ENCODE measurements around the gene RNF213. TPM values are rescaled to one million over a fixed set of nuclear protein-coding genes. Genes with fewer than 3 reads are reported as not detected.

Gene RNF213
- total and polyA plus RNA-seq, 4 donors = 67.0 to 198 (median 106) TPM

DNA sequence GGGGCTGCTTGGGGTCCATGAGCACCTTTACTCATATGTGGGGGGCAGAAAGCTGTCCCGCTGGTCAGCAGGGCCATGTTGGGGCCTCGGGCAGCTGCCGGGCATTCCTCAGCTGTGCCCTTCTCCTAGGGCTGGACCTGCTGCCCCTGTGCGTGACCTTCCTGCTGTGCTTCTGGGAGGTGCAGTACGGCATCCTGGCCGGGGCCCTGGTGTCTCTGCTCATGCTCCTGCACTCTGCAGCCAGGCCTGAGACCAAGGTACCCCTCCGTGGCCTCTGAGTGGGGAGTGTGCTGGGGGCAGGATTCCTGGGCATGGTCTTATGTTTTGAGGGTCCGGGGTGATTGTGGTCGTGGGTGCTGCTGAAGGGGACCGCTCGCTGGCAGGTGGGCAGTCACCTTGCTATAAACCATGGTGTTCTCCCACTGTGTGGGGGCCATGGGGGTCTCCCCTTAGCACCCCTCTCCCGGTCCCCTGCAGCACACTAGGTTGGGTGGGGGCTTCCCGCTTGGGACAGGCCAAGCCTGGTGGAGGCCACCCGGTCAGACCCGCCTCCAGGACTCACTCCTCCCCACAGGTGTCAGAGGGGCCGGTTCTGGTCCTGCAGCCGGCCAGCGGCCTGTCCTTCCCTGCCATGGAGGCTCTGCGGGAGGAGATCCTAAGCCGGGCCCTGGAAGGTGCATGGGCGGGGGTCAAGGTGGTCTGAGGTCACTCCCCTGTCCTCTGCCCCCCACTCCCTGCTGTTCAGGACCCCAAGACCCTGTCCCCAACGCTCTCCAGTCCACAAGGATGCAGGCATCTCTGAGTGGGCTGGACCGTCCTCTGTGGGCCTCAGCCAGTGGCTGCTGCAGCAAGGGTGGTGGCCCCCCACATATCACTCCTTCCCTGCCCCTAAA, 12.4 kb upstream of the RNF213 start:
- no peak overlapping the region for H3K27ac ChIP-seq (ENCODE audit: low read depth in 1 of 2, low read length in 1 of 2)
- H3K36me3 ChIP-seq (ENCODE audit: control insufficient read depth in 4 of 4, insufficient read depth in 4 of 4, low read length in 4 of 4) = peaks cover 2 to 39% (median 20%) of the 10 kb centered on the region in 4 donors
- H3K4me1 ChIP-seq (ENCODE audit: control insufficient read depth in 5 of 5, insufficient read depth in 5 of 5, low read length in 5 of 5) = no peaks in the 10 kb centered on the region
- ATAC-seq (ENCODE audit: insufficient read depth, low FRiP score) (no peak), DNase-seq (no peak)
- H3K4me3 ChIP-seq = no peak overlapping the region
- 94 to 95% methylated on average over 22 to 23 of the region's 23 CpGs for WGBS, 2 donors
- no peak for TF ChIP-seq CTCF (IDR thresholded peaks at IDR 0.05; ENCODE audit: control extremely low read depth, extremely low read depth)
- H3K27me3 ChIP-seq (ENCODE audit: control insufficient read depth in 3 of 3, insufficient read depth in 3 of 3, low read length in 2 of 3) = no peaks in the 10 kb centered on the region
- no peaks in the 10 kb centered on the region for H3K9me3 ChIP-seq (ENCODE audit: control insufficient read depth in 4 of 4, insufficient read depth in 3 of 4, low read length in 3 of 4)
- no peak overlapping the region for H3K9ac ChIP-seq (ENCODE audit: insufficient read depth in 1 of 2, low read length in 2 of 2)

DNA sequence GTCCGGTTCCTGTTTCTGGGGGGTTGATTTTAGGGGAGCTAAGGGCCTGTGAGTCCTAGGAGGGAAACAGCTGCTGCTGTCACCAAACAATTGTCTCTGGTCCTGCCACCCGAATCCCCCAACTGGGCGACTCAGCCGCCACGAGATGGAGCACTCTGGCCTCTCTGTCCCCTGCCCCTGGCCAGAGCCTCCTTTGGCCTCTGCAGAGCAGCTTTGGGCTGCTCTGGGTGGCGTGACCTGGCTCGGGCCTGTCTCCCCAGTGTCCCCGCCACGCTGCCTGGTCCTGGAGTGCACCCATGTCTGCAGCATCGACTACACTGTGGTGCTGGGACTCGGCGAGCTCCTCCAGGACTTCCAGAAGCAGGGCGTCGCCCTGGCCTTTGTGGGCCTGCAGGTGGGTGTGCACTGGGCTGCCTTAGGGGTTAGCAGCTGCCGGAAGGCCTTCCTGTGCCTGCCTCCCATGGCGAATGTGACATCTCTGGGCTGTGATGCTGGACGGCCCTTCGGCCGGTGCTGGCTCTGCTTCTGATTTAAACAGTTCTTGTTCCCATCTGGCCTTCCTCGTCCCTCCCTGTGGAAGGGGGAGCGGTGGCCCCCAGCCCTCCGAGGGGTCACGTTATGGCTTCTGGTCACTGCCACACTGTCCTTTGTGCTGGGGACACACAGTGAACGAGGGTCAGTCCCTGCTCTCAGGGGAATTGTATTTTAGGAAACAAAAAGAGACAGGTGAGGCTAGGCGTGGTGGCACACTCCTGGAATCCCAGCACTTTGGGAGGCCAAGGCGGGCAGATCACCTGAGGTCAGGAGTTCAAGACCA, 11.6 kb upstream of the RNF213 start:
- TF ChIP-seq CTCF (IDR thresholded peaks at IDR 0.05; ENCODE audit: control extremely low read depth, extremely low read depth) = no peak
- WGBS, 2 donors = 92 to 94% methylated on average over 26 of the region's 26 CpGs
- Histone ChIP-seq H3K27me3 (ENCODE audit: control insufficient read depth in 3 of 3, insufficient read depth in 3 of 3, low read length in 2 of 3) (no peaks in the 10 kb centered on the region), H3K4me3 (no peak overlapping the region), H3K4me1 (ENCODE audit: control insufficient read depth in 5 of 5, insufficient read depth in 5 of 5, low read length in 5 of 5) (no peaks in the 10 kb centered on the region), H3K9ac (ENCODE audit: insufficient read depth in 1 of 2, low read length in 2 of 2) (no peak overlapping the region), H3K36me3 (ENCODE audit: control insufficient read depth in 4 of 4, insufficient read depth in 4 of 4, low read length in 4 of 4) (peaks cover 2 to 34% (median 20%) of the 10 kb centered on the region in 4 donors), H3K9me3 (ENCODE audit: control insufficient read depth in 4 of 4, insufficient read depth in 3 of 4, low read length in 3 of 4) (no peaks in the 10 kb centered on the region), H3K27ac (ENCODE audit: low read depth in 1 of 2, low read length in 1 of 2) (no peak overlapping the region)
- no peak for DNase-seq
- no peak for ATAC-seq (ENCODE audit: insufficient read depth, low FRiP score)

DNA sequence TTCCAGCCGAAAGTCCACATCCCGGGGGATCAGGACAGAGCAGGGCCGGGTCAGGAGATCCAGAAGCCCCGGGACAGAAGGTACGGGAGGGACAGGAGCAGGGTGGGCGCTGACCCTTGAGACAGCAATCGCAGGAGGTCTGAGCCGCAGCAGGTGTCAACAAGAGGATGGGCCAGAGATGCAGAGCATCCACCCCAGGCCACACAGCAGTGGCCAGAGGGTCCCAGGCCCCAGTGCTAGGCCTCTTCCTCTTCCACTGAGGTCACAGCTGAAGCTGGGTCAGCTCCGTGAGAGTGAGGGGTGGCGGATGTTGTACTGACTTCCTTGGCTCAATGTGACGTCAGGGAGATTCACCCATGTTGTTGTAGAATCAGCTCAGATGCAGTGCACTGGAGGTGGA, 8.7 kb upstream of the RNF213 start:
- H3K27ac ChIP-seq (ENCODE audit: low read depth in 1 of 2, low read length in 1 of 2) = no peak overlapping the region
- H3K9me3 ChIP-seq (ENCODE audit: control insufficient read depth in 4 of 4, insufficient read depth in 3 of 4, low read length in 3 of 4) = no peaks in the 10 kb centered on the region
- peaks cover 0 to 18% (median 11%) of the 10 kb centered on the region in 4 donors for H3K36me3 ChIP-seq (ENCODE audit: control insufficient read depth in 4 of 4, insufficient read depth in 4 of 4, low read length in 4 of 4)
- ATAC-seq (ENCODE audit: insufficient read depth, low FRiP score) (no peak), DNase-seq (no peak)
- no peak for TF ChIP-seq CTCF (IDR thresholded peaks at IDR 0.05; ENCODE audit: control extremely low read depth, extremely low read depth)
- WGBS, 2 donors = 90 to 92% methylated on average over 11 of the region's 11 CpGs
- H3K27me3 ChIP-seq (ENCODE audit: control insufficient read depth in 3 of 3, insufficient read depth in 3 of 3, low read length in 2 of 3) = no peaks in the 10 kb centered on the region
- H3K4me3 ChIP-seq = no peak overlapping the region
- H3K9ac ChIP-seq (ENCODE audit: insufficient read depth in 1 of 2, low read length in 2 of 2) = no peak overlapping the region
- peaks cover 0 to 3% (median 0%) of the 10 kb centered on the region in 5 donors for H3K4me1 ChIP-seq (ENCODE audit: control insufficient read depth in 5 of 5, insufficient read depth in 5 of 5, low read length in 5 of 5)

Measured in lung (tissue), 12 donors.